AG08396 (cell line): ENCODE data around the gene HLCS.
A peak's percentile ranks its signal among the peaks of the same experiment; 100 is the strongest.

Source experiments
- DNase-seq: peaks from one replicate; pipeline ENCODE4 v3.0.0; 2012; ENCODE audit warnings: low spot score, mixed read lengths

Gene HLCS

GRCh38 chr21:36806103-36806502, 160.4 kb downstream of the HLCS start:
- peak; percentile 48 for DNase-seq

- no peak for DNase-seq
These were observed 161.4 kb downstream of the HLCS start for GRCh38 chr21:36804874-36805611.

DNA sequence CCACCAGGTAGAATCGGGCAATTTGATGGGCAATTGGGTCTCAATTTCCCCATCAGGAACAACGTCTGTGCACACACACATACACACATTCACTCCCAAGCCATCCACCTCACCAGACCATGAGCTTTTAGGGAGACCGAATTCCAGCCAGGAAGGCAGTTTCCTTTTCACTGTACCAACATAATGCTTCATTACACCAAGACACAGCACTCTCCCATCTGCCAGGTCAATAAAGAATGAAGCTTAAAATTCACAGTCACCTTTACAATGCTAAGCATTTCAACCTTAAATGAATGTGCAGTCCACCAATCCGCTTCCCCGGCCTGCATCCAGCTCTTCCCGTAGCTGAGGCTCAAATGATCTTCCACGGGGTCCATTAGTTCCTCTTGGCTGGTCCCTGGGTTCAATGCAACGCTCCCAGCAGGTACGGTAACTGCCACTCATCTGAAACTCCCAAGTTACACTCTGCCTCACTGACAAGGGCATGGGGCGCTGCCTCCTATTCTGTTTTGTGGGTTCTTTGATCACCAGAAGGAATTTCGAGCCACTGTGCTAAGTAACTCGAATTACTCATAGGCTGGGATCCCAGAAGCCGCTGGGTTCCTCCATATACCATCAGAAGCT, 162.5 kb downstream of the HLCS start:
- no peak for DNase-seq

GRCh38 chr21:36803051-36803645, 163.3 kb downstream of the HLCS start:
- no peak for DNase-seq

DNA sequence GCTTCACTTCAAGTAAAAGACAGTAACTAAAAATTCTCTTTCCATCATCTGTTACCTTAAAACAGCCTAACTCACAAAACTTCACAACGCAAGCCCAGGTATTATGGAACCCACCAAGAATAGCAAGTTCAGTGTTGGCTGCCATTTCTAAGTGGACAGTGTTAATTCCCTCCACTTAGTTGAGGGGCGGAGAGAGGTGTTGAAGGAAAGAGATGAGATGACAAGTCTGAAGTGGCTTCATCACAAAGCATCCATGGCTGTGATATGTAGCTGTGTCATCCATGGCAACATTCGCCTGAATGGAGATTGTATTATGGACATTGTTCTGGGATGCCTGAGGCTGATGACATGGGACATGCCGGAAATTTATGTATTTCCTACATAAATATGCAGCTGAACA, 165.7 kb downstream of the HLCS start:
- DNase-seq: no peak

DNA sequence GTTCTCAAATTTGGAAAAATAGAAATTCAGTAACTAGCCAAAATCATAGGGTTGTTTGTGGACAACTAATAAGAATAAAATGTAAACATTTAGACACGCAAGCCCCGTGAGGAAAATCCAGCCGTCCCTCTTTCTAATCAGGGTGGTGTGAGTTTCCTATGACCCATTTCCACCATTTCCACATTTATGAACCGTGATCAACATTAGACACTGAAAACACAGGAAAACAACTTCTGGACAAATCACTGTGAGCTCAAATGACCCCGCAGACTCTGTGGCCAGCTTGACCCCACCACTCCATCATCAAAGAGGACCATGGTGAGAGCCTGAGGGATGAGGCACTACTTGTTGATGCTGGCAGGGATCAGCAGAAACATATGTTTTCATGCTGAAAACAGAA, 166.6 kb downstream of the HLCS start:
- peak; percentile 70 for DNase-seq

DNA sequence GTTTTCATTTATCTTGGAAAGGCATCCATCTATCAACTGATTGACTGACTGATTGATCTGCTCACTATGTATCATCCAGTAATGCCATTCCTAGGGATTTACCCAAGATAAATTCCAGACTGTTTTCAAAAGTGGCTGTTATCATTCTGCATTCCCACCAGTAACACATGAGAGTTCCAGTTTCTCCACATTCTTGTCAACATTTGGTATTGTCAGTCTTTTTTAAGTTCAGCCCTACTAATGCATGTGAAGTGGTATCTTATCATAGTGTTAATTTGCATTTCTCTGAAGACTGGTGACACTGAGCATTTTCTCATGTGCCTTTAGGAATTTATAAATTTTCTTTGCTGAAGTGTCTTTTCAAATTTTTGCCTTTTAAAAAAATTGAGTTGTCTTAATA, 168.0 kb downstream of the HLCS start:
- DNase-seq: no peak

GRCh38 chr21:36796070-36796469, 170.4 kb downstream of the HLCS start:
- no peak for DNase-seq

GRCh38 chr21:36792505-36792967, 173.9 kb downstream of the HLCS start:
- DNase-seq: no peak

DNA sequence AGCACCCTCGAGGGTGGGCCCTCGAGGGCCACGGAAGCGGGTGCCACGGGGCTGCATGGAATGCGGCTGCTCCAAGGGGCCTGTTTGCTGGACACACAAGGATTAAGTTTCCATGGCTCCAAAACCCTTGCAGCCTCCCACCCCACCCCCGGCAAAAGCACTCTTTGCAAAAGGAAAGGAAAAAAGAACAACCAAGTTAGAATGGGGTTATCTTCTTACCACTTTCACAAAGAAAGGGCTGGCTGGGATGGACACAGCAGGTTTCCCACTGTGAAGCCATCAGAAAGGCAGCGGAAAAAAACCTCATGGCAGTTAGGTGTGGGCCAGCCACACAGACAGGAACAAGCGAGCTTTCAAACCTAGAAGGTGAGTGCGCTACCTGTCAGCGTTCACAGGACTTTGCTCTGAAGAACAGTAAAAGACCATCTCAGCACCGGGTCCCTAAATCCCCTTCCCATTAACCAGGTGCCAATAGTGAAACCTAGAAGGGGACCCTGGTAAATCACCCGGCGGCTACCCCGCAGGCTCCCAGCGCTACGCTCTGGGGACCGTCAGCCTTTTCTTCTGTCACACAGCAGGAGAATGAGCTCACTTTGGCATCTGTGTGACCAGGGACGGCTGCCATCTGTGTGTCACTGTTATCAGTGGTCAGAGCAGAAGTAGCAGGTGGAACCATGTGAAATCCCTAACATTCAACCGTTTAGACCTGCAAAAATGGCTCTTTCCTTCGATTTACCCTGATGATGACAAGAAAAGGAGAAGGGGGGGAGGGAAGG, 174.6 kb downstream of the HLCS start:
- no peak for DNase-seq

DNA sequence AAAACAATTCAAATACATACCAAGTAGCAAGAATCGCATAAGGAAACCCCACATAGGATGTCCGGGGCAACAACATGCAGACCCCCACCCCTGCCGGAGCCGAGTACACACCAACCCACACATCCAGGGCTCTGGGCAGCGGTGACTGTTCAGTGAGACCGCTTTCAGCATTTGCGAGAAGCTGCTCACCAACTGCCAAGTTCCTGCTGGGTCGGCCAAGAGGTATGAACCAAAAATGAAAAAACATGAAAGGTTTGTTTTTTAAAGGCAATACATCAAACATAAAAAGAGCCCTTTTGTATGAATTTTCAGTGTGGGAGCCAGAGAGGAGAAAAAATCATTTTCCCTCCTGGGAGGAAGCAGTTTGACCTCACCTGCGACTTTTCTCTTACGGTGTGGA, 175.3 kb downstream of the HLCS start:
- no peak for DNase-seq

GRCh38 chr21:36790616-36791015, 175.9 kb downstream of the HLCS start:
- DNase-seq: no peak

DNA sequence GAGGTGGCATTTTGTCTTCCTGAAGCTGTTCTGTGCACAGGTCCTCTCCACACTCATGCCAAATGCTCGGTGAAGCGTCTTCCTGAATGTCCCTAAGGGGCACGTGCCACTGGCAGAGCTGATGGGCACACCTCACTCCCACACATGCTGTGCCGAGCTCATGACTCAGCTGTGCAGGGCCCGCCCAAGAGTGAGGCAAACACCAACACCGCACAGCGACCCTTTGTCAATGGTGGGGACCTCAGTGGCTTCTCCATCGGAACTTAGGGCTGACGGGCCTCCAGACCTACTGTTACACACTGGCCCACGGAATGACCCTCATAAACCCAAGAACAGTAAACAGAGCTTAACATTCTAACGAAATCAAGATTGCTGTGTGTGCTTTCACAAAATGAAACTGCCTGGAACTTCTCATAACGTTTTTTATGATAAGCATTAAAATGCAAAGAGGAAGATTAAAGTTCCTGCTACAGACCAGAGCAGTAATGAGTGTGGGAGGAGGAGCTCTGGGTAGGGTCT, 178.3 kb downstream of the HLCS start:
- no peak for DNase-seq

DNA sequence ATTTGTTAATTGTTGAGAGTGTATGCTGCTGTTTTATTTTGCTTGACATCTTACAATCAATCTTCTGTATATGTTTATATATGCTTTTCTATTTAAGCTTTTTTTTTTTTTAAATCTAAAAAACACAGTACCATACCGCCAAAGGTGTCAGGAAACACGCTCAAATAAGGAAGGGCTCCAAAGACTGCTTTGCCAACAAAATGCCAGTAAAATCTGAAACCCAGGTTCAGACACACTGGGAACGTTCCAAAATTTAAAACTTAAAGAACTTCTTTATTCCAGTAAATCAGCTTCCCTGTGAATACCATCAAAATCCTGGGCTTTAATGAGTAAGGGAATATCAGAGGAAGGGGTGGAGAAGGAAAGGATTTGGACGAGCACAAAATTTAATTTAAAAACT, 180.3 kb downstream of the HLCS start:
- no peak for DNase-seq

DNA sequence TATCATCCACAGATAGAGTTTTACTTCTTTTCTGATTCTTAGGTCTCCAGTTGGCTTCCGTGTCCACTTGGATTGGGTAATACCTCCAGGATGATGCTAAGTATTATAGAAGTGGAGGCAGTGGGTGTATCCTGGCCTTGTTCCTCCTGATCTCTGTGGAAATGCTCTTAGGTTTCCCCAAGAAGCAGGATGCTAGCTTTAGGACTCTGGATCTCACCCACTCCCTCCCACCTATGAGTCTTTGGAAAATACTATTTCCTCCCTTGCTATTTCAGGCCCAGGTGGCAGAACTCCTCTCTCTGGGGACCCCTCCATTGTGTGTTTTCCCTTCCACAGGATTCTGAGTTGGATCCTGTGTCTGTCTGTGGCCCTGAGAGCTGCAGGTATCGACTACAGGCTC, 180.9 kb downstream of the HLCS start:
- DNase-seq: no peak

- DNase-seq: no peak
These were observed 181.5 kb downstream of the HLCS start for GRCh38 chr21:36784947-36785346.

DNA sequence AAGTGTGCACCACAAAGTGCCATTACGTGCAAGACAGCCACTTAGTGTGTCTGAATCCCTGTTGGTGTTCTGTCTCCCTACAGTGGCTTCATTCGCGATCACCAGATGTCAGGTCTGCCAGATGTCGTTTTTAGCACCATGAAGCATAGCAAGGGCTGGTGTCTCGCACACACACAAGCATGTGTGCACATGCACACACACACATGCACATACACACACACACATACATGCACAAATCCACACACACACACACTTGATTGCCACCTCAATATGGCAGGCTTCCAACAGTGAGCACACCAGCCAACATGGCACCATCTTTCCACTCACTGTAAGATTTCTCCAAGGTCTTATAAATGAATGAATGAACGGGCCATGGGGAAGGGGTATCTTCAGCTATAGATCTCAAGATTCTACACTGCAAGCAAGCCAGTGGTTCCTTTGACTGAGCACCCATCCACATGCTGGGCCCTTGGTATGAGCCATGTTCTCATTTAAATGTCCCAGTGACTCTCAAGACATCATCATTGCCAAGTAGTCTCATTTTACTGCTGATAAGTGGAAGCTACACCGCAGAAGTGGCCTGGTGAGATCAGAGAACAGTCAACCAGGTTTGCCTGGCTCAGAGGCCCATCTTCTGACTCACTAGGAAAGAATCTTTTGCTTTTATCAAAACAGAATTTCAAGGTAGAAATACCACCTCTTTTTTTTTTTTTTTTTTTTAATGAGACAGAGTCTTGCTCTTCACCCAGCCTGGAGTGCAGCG, 182.7 kb downstream of the HLCS start:
- peak; percentile 39 for DNase-seq

DNA sequence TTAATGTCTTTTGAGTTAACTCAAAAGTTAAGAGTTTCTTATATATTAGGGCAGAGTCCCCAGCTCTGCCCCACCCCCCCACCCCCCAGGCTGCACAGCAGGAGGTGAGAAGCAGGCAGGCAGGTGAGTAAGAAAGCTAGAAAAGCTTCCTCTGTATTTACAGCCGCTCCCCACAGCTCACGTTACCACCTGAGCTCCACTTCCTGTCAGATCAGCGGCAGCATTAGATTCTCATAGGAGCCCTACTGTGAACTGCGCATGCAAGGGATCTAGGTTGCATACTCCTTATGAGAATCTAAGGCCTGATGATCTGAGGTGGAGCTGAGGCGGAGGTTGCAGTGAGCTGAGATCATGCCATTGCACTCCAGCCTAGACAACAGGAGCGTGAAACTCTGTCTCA, 185.6 kb downstream of the HLCS start:
- DNase-seq: no peak

DNA sequence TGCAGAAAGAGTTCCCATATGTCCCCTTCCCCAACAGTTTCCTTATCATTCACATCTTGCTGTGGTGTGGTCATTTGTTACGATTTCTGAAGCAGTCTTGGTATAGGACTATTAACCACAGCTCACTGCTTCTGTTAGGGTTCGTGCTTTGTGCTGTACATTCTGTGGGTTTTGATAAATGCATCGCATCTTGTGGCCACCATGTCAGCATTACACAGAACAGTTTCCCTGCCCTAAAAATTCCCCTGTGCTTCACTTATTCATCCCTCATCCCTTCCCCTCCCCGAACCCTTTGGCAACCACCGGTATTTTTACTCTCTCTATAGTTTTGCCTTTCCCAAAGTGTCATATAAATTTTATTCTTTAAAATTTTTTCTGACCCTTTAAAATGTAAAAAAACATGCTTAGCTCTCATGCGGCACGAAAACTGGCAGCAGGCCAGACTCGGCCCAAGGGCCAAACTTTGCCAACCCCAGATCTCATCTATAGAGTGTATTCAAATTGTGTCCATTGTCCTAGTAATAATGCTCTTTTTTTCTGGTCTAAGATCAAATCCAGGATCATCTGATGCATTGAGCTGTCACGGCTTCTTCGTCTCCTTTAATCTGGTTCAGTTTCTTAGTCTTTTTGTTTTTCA, 189.4 kb downstream of the HLCS start:
- no peak for DNase-seq

- no peak for DNase-seq
These were observed 192.5 kb downstream of the HLCS start for GRCh38 chr21:36773995-36774394.

DNA sequence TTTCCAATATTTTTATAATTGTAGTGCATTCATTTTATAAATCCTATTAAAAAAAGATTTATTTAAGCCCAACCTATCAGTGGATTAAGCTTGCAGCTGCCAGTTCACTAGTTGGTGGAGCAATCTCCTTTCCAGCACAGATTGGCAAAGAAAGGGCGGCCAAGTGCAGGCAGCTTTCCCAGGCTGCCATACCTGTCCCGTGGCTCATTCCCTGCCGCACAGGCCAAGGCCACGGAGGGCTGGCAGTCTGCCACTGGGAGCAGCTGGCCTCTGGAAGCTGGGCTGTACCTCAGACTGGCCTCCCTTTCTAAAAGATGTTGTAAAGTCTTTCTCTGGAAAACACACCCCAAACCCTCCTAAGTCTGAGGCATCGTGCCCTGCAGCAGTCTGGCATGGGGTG, 193.4 kb downstream of the HLCS start:
- peak; percentile 70 for DNase-seq
